Astrocyte of the spinal cord (primary cell): ENCODE measurements around the gene SMAD3.

Experiments
- DNase-seq: peaks from one replicate; pipeline ENCODE4 v3.0.0; 2011; ENCODE audit warnings: low read depth, low spot score
- H3K4me3 ChIP-seq: 2 replicates; pipeline ENCODE4 v1.5.1; 2011; ENCODE audit warnings: low read depth, mild to moderate bottlenecking, low read length, moderate library complexity
- in situ Hi-C: cut with HindIII; loops from 2 replicates; pipeline ENCODE4 v1.10.0; 2017; ENCODE audit warnings: low sequenced_read_pairs
- TF ChIP-seq, protein P1 (sequence below): IDR thresholded peaks from 2 replicates; pipeline ENCODE4 v1.5.1; 2012; ENCODE audit warnings: low read depth, mild to moderate bottlenecking, low read length, inconsistent platforms

SMAD3 gene

GRCh38 chr15:67171471-67171870 is 106.1 kb downstream of the SMAD3 start:
- TF ChIP-seq, protein P1, sequence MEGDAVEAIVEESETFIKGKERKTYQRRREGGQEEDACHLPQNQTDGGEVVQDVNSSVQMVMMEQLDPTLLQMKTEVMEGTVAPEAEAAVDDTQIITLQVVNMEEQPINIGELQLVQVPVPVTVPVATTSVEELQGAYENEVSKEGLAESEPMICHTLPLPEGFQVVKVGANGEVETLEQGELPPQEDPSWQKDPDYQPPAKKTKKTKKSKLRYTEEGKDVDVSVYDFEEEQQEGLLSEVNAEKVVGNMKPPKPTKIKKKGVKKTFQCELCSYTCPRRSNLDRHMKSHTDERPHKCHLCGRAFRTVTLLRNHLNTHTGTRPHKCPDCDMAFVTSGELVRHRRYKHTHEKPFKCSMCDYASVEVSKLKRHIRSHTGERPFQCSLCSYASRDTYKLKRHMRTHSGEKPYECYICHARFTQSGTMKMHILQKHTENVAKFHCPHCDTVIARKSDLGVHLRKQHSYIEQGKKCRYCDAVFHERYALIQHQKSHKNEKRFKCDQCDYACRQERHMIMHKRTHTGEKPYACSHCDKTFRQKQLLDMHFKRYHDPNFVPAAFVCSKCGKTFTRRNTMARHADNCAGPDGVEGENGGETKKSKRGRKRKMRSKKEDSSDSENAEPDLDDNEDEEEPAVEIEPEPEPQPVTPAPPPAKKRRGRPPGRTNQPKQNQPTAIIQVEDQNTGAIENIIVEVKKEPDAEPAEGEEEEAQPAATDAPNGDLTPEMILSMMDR = no peak
- no peak overlapping the region for H3K4me3 ChIP-seq
- DNase-seq = no peak
- in situ Hi-C loops = no loop called here

DNA sequence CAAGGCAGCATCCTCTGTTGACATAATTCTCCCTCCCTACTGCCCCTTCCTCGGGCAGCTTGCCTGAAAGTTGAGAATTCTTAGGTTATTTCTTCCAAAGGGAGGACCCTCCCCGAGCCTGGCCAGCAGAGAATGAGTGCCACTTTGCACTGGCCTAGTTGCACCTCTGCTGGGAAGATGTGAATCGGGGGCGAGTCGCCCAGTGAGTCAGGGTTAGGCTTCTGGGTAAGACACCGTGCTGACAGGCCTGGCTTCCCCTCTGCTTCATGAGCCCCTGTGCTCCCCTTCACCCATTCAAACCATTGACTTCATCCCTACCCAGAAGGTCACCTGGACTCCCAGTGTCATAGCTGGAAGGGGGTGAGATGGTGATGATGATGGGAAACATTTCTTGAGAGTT is 106.8 kb downstream of the SMAD3 start:
- TF ChIP-seq, protein P1 = no peak
- no peak for DNase-seq
- in situ Hi-C loops = no loop called here
- H3K4me3 ChIP-seq = no peak overlapping the region

GRCh38 chr15:67173005-67173404 is 107.6 kb downstream of the SMAD3 start:
- no peak overlapping the region for H3K4me3 ChIP-seq
- DNase-seq = no peak
- in situ Hi-C loops = no loop called here
- TF ChIP-seq, protein P1 = no peak

GRCh38 chr15:67173786-67174185 is 108.4 kb downstream of the SMAD3 start:
- no peak for DNase-seq
- TF ChIP-seq, protein P1 = no peak
- in situ Hi-C loops = no loop called here
- no peak overlapping the region for H3K4me3 ChIP-seq

- TF ChIP-seq, protein P1 = no peak
- in situ Hi-C loops = no loop called here
- DNase-seq = no peak
- no peak overlapping the region for H3K4me3 ChIP-seq
Measured at GRCh38 chr15:67174446-67174845, 109.0 kb downstream of the SMAD3 start.

GRCh38 chr15:67174864-67175573 is 109.6 kb downstream of the SMAD3 start:
- TF ChIP-seq, protein P1 = no peak
- no peak overlapping the region for H3K4me3 ChIP-seq
- in situ Hi-C loops = no loop called here
- no peak for DNase-seq
